CD4-positive, alpha-beta T cell treated with Interleukin-12 subunit alpha and Interleukin-12 subunit beta, for 1 hour (primary cell): Measurements from ENCODE around the gene ZNF761.
"Not testable (repeated sequence)": the region's sequence is repeated elsewhere in the genome, so short reads cannot be mapped to it uniquely, and the experiment has no call there.

Experiments
- DNase-seq: peaks from one replicate; pipeline ENCODE4 v3.0.0-alpha.2; 2020

ZNF761 gene

DNA sequence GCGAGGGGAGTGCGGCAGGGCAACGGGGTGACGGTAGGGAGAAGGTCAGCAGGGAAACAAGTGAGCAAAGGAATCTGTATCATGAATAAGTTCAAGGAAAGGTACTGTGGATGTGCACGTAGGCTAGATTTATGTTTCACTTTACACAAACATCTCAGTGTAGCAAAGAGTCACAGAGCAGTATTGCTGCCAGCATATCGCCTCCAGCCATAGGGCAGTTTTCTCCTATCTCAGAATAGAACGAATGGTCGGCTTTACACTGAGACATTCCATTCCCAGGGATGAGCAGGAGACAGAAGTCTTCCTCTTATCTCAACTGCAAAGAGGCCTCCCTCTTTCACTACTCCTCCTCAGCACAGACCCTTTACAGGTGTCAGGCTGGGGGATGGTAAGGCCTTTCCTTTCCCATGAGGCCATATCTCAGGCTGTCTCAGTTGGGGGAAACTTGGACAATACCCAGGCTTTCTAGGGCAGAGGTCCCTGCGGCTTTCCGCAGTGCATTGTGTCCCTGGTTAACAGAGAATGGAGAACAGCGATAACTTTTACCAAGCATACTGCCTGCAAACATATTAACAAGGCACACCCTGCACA lies 28.4 kb downstream of the ZNF761 start:
- DNase-seq = not testable (repeated sequence)

DNA sequence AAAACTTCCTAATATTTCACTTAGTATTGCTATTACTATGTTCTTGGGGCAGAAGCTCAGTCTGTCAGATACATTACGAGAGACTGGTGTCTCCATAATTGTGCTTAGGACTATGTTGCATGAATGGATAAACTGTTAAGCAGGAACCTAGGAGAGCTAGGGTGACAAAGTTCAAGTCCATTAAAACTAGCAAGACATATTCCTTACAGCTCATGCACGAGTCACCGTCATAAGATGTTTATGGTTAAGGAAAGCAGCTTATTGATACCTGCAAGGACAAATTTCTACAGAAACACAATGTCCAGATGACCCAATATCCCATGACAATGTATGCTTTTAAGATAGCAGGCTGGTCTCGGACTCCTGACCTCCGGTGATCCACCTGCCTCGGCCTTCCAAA lies 30.1 kb downstream of the ZNF761 start:
- no peak for DNase-seq

DNA sequence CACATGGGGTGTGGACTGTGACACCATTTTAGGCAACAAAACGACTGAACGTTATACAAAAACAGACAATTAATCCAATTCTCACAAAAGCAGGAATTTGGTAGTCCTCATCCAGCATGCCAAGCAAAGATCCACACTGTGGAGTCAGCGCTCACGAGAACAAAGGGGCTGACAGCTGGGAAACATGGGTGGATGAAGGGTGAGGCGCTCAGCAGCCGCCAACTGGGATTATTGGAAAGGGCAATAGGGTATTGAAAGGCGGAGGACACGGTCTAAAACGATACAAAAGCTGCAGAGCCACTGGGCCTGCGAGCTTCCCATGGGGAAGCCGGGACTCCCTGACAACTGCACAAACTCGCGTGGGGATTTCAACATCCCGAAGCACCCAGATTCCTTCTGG lies 31.1 kb downstream of the ZNF761 start:
- no peak for DNase-seq

DNA sequence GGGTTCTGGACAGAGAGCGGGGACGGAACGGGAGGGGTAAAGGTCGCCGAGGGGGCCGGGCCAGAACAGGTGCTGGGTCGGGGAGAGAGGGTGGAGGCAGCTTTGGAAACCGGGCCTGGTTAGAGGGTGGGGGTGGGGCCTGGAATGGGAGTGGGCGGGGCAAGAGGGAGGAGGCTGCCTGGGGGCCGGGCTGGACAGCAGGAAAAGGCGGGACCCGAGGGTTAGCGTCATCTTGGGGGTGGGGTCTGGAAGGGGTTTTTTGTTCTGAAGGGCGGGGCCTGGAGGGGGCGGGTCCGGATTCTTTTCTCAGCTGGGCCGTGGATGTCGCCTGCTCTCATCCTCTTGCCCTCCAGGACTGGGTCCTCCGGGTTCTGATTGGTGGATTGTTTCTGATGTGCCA lies 31.5 kb downstream of the ZNF761 start:
- DNase-seq = no peak

DNA sequence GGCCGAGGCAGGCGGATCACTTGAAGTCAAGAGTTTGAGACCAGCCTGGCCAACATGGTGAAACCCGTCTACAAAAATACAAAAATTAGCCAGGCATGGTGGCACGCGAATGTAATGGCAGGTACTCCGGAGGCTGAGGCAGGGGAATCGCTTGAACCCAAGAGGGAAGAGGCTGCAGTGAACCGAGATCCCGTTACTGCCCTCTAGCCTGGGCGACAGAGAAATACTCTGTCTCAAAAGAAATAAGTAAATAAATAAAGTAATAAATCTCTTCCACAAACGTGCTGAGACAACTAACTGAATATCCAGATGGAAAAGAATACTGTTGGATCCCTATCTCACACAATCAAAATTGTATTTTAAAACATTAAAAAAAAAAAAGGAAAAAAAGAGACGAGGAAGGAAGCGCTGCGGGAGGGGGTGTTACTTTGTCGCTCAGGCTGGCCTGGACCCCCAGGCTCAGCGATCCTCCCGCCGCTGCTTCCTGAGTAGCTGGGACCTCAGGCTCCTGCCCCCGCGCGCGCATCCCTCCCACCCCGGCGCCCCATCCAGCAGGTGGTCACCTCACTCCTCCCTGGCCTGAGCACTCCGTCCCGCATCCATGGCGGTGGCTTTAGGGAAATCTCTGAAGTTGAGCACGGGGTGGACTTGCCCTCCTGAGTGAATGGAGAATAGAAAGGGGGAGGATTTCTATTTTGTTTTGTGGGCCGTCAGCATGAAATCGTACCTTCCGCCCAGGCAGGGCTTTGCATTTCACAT lies 35.1 kb downstream of the ZNF761 start:
- DNase-seq = no peak

DNA sequence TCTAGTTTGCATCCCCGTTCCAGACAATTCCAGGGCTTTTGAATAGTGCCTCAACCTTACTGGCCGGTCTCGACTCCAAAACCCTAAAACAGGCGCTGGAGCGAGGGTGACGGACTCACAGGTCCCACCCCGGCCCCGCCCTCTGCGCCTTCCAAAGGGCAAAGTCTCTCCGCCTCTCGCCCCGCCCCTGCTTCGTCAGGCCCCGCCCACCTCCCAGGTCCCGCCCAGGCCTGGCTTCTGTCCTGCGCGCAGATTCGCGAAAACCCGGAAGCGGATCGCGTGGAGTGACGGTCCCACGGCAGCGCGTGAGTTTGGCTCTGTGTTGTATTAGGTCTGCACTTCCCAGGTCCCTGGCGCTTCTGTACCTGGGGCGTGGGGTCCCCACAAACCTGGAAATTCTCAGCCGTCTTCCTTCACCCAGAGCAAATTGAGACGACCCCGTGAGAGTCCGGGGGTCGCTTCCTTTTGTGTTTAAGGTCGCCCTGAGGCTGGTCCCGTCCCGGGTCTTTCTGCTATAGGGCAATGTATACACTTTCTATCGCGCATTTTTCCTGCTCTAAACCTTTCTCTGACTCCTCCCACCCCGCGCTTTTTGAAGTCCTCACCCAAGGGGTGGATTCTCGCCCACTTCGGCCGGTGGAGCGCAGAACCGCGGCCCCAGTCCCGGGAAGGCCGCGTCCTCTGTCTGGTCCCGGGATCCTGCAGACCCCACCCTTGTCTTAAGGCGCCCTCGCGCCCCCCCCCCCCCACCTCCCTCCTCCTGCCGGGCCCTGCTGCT lies 35.9 kb downstream of the ZNF761 start, which contains the start of gene ZNF813:
Gene ZNF813, plus strand, starts transcription at position 249 of the 778 bp plus-strand sequence. CDS start 16,090 bp downstream, outside the sequence.
- DNase-seq = peak; percentile 96

DNA sequence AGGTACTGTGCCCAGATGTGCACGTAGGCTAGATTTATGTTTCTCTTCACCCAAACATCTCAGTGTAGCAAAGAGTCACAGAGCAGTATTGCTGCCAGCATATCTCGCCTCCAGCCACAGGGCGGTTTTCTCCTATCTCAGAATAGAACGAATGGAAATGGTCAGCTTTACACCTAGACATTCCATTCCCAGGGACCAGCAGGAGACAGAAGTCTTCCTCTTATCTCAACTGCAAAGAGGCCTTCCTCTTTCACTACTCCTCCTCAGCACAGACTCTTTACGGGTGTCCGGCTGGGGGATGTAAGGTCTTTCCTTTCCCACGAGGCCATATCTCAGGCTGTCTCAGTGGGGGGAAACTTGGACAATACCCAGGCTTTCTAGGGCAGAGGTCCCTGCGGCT lies 36.8 kb downstream of the ZNF761 start:
- not testable (repeated sequence) for DNase-seq

DNA sequence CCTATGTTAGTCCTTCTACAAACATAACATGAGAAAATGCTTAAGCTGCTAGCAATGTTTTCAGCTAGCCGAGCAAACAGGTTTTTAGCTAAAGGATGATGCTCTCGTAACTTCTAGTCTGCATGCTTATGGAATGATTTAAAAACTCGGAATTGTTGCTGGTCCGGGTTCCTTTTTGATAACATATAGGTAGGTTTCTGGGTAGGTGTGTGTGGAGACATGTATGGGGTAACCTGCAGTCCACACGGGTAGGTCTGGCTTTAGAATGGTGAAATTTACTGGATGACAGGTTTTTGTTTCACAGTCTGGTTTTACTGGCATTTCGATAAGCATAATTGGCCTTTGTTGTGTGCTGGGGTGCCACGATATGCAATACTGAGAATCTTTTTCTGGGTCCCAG lies 40.1 kb downstream of the ZNF761 start:
- DNase-seq = no peak

DNA sequence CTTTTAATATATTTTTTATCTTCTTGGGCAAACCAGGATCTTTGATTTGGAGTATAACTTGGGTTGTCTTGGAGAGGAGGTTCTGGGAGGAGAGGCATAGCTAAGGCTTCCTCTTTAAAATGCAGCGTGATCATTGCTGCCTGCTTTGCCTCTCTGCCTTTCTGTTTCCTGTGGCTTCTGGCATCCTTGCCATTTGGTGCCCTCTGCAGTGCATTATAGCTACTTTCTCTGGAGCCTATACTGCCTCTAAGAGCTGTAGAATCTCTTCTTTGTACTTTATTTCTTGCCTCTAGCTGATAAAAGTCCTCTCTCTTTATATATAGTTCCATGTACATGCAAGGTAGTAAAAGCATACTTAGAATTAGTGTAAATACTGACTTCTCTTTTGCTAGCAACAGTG lies 43.0 kb downstream of the ZNF761 start:
- DNase-seq = not testable (repeated sequence)

DNA sequence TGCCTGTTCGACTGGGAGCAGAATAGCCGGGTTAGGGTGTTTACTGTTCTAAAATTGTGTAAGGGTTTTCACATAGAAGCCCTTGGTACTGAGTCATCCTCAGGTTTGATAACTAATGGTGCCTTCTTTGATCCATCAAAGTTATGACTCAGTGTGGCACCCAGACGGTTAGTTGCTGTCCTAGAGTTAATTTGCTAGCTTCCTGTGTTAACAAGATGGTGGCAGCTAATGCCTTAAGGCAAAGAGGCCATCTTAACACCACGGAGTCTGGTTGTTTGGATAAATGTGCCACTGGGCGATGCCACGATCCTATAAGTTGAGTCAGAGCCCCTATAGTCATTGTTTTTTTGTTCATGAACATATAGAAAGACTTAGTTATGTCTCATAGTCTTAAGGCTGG lies 43.7 kb downstream of the ZNF761 start:
- DNase-seq = not testable (repeated sequence)

DNA sequence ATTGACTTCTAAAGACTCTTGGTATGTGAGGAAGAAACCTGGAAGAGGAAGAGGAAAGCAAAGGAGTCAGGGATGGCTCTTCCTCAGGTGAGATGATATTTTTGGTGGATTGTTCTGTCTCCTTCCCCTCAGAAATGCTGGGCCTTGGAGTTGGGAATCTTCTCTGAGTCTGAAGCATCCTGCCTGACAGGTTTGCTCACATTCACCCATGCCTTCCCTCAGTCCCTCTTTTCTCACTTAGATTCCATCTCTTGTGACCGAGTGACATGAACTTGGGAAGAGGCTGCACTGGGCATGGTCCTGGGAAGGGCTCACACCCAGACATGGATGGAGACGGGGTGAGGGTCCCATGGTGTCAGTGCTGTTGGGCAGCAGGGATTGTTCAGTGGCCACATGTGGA lies 52.0 kb downstream of the ZNF761 start:
- not testable (repeated sequence) for DNase-seq

DNA sequence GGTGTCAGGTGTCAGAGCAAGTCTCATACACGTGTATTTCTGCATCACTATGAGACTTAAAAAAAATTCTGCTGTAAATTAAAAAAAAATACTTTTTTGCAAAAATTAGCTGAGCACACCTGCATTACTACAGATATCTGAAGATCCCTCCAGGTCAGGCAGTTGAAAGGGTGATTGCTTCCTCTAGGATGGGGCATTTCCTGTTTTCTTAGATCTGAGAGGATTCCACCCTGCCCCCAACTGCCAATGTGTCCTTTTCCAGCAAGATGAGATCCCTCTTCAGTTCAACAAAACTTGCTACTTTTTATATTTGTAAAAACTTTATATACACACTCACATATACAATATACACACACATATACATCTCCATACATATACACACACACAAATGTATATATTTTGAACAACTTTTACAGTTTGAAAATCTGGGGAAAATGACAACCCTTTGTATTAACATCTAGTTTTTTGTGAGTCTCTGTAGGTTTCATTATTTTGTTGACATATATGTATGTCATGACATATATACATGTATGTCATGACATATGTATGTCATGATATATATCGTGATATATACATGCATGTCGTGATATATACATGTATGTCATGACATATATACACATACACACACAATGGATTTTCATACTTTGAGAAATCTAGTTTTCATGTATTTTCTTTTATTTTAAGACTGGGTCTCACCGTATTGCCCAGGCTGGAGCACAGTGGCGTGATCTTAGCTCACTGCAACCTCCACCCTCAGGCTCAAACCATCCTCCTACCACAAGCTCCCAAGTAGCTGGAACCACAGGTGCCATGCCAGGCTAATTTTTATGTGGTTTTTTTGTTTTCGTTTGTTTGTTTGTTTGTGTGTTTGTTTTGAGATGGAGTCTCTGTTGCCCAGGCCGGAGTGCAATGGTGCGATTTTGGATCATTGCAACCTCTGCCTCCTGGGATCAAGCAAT lies 53.5 kb downstream of the ZNF761 start:
- DNase-seq = no peak

DNA sequence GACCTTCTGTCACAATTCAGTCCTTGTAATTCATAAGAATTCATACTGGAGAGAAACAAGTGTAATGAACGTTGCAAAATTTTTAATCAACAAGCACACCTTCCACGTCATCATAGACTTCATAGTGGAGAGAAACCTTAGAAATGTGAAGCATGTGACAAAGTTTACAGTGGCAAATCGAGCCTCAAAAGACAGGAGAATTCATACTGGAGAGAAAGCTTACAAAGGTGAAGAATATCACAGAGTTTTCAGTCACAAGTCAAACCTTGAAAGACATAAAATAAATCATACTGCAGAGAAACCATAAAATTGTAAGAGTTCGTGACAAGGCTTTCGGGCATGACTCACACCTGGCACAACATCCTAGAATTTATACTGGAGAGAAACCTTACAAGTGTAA lies 60.4 kb downstream of the ZNF761 start:
- no peak for DNase-seq

DNA sequence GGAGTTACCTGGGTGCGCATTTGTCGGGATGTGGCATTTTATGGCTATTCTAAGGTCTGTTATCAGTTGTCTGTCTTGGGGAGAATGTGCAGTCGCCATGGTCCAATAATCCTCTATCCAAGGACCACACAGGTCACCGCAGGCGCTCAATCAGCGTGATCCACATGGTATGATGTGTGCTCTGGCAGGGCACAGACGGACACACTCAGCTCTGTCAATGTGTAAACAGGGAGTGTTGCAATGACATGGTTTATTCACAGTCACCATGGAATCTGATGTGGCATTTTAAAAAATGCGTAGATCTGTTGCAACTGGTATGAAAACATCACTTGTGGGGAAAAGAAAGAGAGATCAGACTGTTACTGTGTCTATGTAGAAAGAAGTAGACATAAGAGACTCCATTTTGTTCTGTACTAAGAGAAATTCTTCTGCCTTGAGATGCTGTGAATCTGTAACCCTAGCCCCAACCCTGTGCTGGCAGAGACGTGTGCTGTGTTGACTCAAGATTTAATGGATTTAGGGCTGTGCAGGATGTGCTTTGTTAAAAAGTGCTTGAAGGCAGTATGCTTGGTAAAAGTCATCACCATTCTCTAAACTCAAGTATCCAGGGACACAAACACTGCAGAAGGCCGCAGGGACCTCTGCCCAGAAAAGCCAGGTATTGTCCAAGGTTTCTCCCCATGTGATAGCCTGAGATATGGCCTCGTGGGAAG lies 65.7 kb downstream of the ZNF761 start:
- DNase-seq = not testable (repeated sequence)

DNA sequence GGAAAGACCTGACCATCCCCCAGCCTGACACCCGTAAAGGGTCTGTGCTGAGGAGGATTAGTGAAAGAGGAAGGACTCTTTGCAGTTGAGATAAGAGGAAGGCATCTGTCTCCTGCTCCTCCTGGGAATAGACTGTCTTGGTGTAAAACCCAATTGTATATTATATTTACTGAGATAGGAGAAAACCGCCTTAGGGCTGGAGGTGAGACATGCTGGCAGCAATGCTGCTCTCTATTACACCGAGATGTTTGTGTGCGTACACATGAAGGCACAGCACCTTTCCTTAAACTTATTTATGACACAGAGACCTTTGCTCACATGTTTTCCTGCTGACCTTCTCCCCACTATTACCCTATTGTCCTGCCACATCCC lies 66.2 kb downstream of the ZNF761 start:
- not testable (repeated sequence) for DNase-seq

DNA sequence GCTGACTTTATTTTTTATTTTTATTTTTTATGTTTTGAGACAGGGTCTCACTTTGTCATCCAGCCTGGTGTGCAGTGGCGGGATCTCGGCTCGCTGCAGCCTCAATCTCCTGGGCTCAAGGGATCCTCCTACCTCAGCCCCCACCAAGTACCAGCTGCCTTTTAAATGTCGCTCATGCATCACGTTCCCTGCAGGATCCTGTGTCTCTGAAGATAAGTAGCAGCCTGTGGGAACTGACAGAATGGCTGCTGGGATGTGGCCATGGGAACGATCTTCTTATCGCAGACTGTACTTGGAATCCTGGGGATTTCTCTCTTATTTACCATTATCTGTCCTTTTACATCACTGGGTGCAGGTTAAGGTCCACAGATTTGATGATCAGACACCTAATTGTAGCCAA lies 71.4 kb downstream of the ZNF761 start:
- not testable (repeated sequence) for DNase-seq

DNA sequence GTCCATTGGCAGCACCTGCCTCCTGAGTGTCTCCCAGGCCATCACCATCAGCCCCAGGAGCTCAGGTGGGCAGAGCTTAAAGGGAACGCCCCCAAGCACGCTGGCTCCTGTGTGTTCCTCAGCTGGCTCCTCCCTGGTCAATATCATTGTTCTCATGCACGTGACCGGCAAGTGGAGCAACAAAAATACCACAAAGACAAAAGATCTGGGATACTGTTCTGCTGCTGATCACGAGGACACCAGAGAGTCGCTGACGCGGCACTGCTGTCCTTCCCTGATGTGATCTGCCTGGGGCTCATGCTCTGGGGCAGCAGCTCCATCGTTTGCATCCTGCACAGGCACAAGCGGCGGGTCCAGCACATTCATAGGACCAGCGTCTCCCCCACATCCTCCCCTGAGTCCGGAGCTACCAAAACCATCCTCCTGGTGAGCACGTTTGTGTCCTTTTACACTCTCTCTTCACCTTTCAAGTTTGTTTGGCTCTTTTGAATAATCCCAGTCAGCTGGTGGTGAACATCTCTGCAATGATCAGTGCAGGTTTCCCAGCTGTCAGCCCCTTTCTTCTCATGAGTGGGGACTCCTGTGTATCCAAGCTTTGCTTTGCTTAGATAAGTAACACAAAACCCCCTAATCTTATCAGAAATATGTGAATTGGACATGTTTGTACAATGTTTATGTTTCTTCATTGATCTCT lies 72.0 kb downstream of the ZNF761 start:
- DNase-seq = not testable (repeated sequence)

DNA sequence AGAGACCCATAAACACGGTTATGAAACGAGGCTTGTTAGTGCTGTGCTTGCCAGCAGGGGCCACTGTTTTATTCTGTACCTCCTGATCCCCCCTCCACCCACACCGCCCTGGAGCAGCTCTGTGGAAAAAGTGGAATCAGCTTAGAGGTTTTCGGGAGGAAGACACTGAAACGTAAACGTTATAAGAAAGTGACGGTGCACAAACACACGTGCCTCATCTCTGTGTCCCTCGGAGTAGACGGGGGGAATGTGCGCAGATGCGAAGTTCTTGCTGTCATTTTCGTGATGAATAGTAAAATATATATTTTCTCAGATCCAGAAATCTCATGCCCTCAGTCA lies 72.5 kb downstream of the ZNF761 start:
- DNase-seq = not testable (repeated sequence)

DNA sequence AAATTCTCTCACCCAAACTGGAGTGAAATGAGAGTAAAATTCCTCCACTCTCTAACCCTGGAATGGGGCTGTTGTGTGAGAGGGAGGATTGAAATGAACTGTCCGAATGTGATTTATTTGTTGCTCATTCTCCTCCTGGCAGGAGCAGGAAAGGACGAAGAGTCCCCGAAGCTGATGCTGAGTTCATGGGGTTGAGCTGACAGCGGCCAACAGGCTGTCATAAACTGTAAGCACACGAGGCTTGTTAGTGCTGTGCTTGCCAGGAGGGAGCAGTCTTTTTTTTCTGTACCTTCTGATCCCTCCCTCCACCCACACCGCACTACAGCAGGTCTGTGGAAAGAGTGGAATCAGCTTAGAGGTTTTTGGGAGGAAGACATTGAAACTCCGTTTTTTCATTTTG lies 73.1 kb downstream of the ZNF761 start:
- no peak for DNase-seq

DNA sequence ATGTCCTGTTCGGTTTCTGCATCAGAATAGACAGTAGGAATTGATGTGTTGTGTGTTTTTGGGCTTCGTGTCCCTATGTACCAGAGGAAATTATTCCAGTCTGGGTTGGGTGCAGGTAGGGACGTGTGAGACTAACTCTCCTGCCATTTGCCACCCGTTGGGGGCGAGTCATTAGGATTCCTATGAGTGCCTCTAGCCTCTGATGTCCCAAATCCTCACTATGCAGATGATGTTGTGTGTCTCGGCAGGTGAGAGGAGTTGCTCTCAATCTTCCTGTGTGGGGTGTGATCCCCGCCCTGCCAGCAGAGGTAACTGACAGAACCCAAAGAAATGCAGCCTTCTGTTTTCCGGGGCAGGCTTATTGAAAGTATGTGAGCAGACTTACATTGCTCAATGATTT lies 74.9 kb downstream of the ZNF761 start:
- no peak for DNase-seq
